ENCODE measurements around the gene IQCK. TPM values are rescaled to one million over a fixed set of nuclear protein-coding genes. Genes with fewer than 3 reads are reported as not detected.

IQCK gene
- total and polyA plus RNA-seq, 2 experiments from 2014 or later, result 7.2 to 11.8 TPM

DNA sequence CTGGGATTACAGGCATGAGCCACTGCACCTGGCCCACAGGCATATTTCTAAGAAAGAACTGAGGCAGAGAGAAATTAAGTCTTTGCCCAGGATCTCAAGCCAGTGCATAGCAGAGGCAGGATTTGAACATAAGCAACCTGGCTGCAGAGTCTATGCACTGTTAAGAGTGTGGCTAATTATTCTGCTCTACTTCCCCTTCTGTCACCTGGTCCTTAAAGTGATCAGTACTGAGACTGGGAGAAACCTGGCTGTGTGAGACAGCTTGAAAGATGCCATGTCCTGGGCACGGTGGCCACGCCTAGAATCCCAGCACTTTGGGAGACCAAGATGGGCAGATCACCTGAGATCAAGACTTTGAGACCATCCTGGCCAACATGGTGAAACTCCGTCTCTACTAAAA lies 58.1 kb downstream of the IQCK start:
- Histone ChIP-seq H3K27ac (no peak overlapping the region), H3K9me3 (ENCODE audit: low read depth) (no peaks in the 10 kb centered on the region), H3K9me2 (replicated peaks; ENCODE audit: insufficient read depth) (no peaks in the 10 kb centered on the region), H3K4me3 (no peak overlapping the region), H3K4me2 (no peak overlapping the region), H4K20me1 (ENCODE audit: insufficient read depth, poor library complexity, severe bottlenecking) (no peaks in the 10 kb centered on the region), H3K4me1 (ENCODE audit: insufficient read depth) (no peaks in the 10 kb centered on the region), H3K79me2 (no peaks in the 10 kb centered on the region), H3K27me3 (no peaks in the 10 kb centered on the region), H2AFZ (no peak overlapping the region), H3K36me3 (replicated peaks; ENCODE audit: insufficient read depth, low read depth) (no peaks in the 10 kb centered on the region)
- DNase-seq (ENCODE audit: low spot score), result no peak
- 95% methylated on average over 3 of the region's 3 CpGs for WGBS (ENCODE audit: low lambda C conversion rate, missing lambda C conversion rate)
- TF ChIP-seq EZH2 (IDR thresholded peaks at IDR 0.05; ENCODE audit: borderline replicate concordance) (no peak), EZH2phosphoT487 (IDR thresholded peaks at IDR 0.05; ENCODE audit: low read depth, severe bottlenecking, unreplicated experiment) (no peak)
- TF ChIP-seq, protein P1, sequence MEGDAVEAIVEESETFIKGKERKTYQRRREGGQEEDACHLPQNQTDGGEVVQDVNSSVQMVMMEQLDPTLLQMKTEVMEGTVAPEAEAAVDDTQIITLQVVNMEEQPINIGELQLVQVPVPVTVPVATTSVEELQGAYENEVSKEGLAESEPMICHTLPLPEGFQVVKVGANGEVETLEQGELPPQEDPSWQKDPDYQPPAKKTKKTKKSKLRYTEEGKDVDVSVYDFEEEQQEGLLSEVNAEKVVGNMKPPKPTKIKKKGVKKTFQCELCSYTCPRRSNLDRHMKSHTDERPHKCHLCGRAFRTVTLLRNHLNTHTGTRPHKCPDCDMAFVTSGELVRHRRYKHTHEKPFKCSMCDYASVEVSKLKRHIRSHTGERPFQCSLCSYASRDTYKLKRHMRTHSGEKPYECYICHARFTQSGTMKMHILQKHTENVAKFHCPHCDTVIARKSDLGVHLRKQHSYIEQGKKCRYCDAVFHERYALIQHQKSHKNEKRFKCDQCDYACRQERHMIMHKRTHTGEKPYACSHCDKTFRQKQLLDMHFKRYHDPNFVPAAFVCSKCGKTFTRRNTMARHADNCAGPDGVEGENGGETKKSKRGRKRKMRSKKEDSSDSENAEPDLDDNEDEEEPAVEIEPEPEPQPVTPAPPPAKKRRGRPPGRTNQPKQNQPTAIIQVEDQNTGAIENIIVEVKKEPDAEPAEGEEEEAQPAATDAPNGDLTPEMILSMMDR (IDR thresholded peaks at IDR 0.05; ENCODE audit: poor library complexity), result no peak

DNA sequence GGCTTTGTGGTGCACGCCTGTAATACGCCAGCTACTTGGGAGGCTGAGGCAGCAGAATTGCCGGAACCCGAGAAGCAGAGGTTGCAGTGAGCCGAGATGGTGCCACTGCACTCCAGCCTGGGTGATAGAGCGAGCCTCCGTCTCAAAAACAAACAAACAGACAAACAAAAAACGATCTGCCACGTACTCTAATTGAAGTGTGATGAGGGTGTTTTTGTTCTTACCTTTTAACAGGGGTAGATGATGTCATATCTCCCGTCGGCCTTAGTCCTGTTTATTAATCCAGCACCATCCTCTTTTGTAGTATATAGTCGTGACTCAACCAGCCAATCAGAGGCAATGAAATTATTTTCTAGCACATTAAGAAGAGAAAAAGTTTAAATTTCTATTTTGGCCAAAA lies 58.5 kb downstream of the IQCK start:
- Histone ChIP-seq H3K27ac (no peak overlapping the region), H3K36me3 (replicated peaks; ENCODE audit: insufficient read depth, low read depth) (no peaks in the 10 kb centered on the region), H4K20me1 (ENCODE audit: insufficient read depth, poor library complexity, severe bottlenecking) (no peaks in the 10 kb centered on the region), H3K4me2 (no peak overlapping the region), H3K79me2 (no peaks in the 10 kb centered on the region), H3K9me2 (replicated peaks; ENCODE audit: insufficient read depth) (no peaks in the 10 kb centered on the region), H3K9me3 (ENCODE audit: low read depth) (no peaks in the 10 kb centered on the region), H3K4me3 (no peak overlapping the region), H3K27me3 (no peaks in the 10 kb centered on the region), H3K4me1 (ENCODE audit: insufficient read depth) (no peaks in the 10 kb centered on the region), H2AFZ (no peak overlapping the region)
- WGBS (ENCODE audit: low lambda C conversion rate, missing lambda C conversion rate), result 85% methylated on average over 12 of the region's 12 CpGs
- DNase-seq (ENCODE audit: low spot score), result no peak
- TF ChIP-seq, protein P1 (IDR thresholded peaks at IDR 0.05; ENCODE audit: poor library complexity), result no peak
- TF ChIP-seq EZH2 (IDR thresholded peaks at IDR 0.05; ENCODE audit: borderline replicate concordance) (no peak), EZH2phosphoT487 (IDR thresholded peaks at IDR 0.05; ENCODE audit: low read depth, severe bottlenecking, unreplicated experiment) (no peak)

DNA sequence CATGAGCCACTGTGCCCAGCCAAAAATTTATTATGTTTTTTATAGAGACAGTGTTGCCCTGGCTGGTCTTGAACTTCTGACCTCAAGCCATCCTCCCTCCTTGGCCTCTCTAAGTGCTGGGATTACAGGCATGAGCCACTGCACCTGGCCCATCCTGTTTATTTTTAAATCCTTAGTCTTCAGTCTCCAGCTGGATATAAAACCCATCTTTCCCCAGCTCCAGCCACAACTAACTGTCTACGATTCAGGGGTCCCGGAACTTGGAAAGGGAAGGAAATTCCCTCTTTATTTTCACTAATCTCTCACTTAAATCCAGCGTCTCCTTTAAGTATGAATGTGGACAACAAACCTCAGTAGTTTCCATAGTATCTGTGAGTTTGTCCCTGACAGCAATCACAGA lies 62.2 kb downstream of the IQCK start:
- 77% methylated on average over 3 of the region's 3 CpGs for WGBS (ENCODE audit: low lambda C conversion rate, missing lambda C conversion rate)

More for the DNA sequence above, 62.2 kb downstream of the IQCK start:
- no peaks in the 10 kb centered on the region for H3K27me3 ChIP-seq
- no peaks in the 10 kb centered on the region for H3K36me3 ChIP-seq (replicated peaks; ENCODE audit: insufficient read depth, low read depth)
- no peaks in the 10 kb centered on the region for H3K9me2 ChIP-seq (replicated peaks; ENCODE audit: insufficient read depth)
- H3K4me1 ChIP-seq (ENCODE audit: insufficient read depth), result no peaks in the 10 kb centered on the region
- DNase-seq (ENCODE audit: low spot score), result no peak
- no peak overlapping the region for H3K27ac ChIP-seq
- H2AFZ ChIP-seq, result no peak overlapping the region
- H4K20me1 ChIP-seq (ENCODE audit: insufficient read depth, poor library complexity, severe bottlenecking), result no peaks in the 10 kb centered on the region
- H3K9me3 ChIP-seq (ENCODE audit: low read depth), result no peaks in the 10 kb centered on the region
- no peak overlapping the region for H3K4me2 ChIP-seq
- H3K79me2 ChIP-seq, result no peaks in the 10 kb centered on the region
- TF ChIP-seq, protein P1 (IDR thresholded peaks at IDR 0.05; ENCODE audit: poor library complexity), result no peak
- TF ChIP-seq EZH2phosphoT487 (IDR thresholded peaks at IDR 0.05; ENCODE audit: low read depth, severe bottlenecking, unreplicated experiment) (no peak), EZH2 (IDR thresholded peaks at IDR 0.05; ENCODE audit: borderline replicate concordance) (no peak)
- no peak overlapping the region for H3K4me3 ChIP-seq

All from hepatocyte (in vitro differentiated cells).